NCI-H446 treated with DMSO at 0.1 percent for 48 hours (cell line): ENCODE data around the gene GASK1B.

Experiments used
- DNase-seq: peaks from one replicate; lab custom pipeline; 2025; lab: John Stamatoyannopoulos, UW

GASK1B gene

GRCh38 chr4:158186815-158187214 lies 14.0 kb upstream of the GASK1B start:
- DNase-seq: no peak

- DNase-seq: no peak
Observed at GRCh38 chr4:158182736-158183135, 9.9 kb upstream of the GASK1B start.

- no peak for DNase-seq
Observed at GRCh38 chr4:158181906-158182305, 9.1 kb upstream of the GASK1B start.

GRCh38 chr4:158179465-158179864 lies 6.6 kb upstream of the GASK1B start:
- DNase-seq: no peak

GRCh38 chr4:158176776-158177175 lies 4.0 kb upstream of the GASK1B start:
- no peak for DNase-seq

- DNase-seq: no peak
Observed at GRCh38 chr4:158176108-158176507, 3.3 kb upstream of the GASK1B start.

- DNase-seq: no peak
Observed at GRCh38 chr4:158170691-158171561, 1.9 kb downstream of the GASK1B start.

- DNase-seq: peak; percentile 76
Observed at GRCh38 chr4:158169931-158170690, 2.7 kb downstream of the GASK1B start.

- DNase-seq: peak; percentile 31
Observed at GRCh38 chr4:158169506-158169905, 3.3 kb downstream of the GASK1B start.

GRCh38 chr4:158168606-158169005 lies 4.2 kb downstream of the GASK1B start:
- DNase-seq: no peak

GRCh38 chr4:158166701-158167100 lies 6.1 kb downstream of the GASK1B start:
- DNase-seq: no peak

- no peak for DNase-seq
Observed at GRCh38 chr4:158164768-158165213, 8.0 kb downstream of the GASK1B start.

GRCh38 chr4:158163941-158164767 lies 8.7 kb downstream of the GASK1B start:
- no peak for DNase-seq

- DNase-seq: no peak
Observed at GRCh38 chr4:158162631-158163030, 10.2 kb downstream of the GASK1B start.

GRCh38 chr4:158161551-158162354 lies 11.1 kb downstream of the GASK1B start:
- no peak for DNase-seq

- DNase-seq: no peak
Observed at GRCh38 chr4:158159718-158160094, 13.1 kb downstream of the GASK1B start.

- no peak for DNase-seq
Observed at GRCh38 chr4:158159054-158159717, 13.6 kb downstream of the GASK1B start.

GRCh38 chr4:158157412-158157811 lies 15.4 kb downstream of the GASK1B start:
- DNase-seq: no peak

- no peak for DNase-seq
Observed at GRCh38 chr4:158155656-158156356, 17.0 kb downstream of the GASK1B start.

- no peak for DNase-seq
Observed at GRCh38 chr4:158147151-158147550, 25.7 kb downstream of the GASK1B start.
